GM12801 (cell line): ENCODE data around the gene PFAS.

Experiments
- CTCF ChIP-seq: IDR thresholded peaks from one replicate; pipeline ENCODE4 v1.5.1; 2011; ENCODE audit warnings: control low read depth; ENCODE audit not compliant: insufficient read length; ENCODE audit errors: extremely low read depth

Gene PFAS, protein sequence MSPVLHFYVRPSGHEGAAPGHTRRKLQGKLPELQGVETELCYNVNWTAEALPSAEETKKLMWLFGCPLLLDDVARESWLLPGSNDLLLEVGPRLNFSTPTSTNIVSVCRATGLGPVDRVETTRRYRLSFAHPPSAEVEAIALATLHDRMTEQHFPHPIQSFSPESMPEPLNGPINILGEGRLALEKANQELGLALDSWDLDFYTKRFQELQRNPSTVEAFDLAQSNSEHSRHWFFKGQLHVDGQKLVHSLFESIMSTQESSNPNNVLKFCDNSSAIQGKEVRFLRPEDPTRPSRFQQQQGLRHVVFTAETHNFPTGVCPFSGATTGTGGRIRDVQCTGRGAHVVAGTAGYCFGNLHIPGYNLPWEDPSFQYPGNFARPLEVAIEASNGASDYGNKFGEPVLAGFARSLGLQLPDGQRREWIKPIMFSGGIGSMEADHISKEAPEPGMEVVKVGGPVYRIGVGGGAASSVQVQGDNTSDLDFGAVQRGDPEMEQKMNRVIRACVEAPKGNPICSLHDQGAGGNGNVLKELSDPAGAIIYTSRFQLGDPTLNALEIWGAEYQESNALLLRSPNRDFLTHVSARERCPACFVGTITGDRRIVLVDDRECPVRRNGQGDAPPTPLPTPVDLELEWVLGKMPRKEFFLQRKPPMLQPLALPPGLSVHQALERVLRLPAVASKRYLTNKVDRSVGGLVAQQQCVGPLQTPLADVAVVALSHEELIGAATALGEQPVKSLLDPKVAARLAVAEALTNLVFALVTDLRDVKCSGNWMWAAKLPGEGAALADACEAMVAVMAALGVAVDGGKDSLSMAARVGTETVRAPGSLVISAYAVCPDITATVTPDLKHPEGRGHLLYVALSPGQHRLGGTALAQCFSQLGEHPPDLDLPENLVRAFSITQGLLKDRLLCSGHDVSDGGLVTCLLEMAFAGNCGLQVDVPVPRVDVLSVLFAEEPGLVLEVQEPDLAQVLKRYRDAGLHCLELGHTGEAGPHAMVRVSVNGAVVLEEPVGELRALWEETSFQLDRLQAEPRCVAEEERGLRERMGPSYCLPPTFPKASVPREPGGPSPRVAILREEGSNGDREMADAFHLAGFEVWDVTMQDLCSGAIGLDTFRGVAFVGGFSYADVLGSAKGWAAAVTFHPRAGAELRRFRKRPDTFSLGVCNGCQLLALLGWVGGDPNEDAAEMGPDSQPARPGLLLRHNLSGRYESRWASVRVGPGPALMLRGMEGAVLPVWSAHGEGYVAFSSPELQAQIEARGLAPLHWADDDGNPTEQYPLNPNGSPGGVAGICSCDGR (N-terminal part only)

DNA sequence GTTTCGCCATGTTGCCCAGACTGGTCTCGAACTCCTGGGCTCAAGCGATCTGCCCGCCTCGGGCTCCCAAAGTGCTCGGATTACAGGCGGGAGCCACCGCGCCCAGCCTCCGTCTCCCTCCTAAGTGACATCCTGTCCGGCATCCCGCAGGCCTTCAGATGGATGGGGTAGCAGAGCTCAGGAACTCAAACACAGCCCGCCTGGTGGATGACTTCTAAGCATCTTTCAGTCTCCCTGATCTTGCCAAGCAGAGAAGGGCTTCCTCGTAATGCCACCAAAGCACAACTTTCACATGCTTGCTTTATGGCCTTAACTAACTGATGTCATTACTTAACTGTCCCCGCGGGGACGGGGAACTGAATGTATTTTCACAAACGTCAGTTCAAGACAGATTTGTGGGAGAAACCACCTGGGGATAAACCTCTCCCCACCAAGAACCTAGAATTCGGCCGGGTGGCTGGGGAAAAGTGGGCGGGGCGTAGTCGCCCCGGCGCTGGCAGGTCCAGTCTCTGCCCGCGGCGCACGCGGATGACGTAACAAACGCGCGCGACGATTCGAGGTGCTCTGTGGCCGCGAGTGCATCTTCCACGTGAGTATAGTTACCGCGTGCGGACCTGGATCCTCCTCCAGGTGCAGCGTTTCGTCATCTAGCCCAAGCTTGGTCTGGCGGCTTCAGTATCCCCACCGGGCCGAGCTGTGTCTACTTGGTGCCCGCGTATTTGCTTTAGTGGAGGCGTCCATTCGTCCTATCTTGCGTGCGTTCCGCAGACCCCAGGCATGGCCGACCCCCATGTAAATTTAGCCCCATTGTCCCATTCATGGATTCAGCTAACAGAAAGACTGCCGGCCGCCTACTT, at the start of gene PFAS:
Gene PFAS (plus strand): TSS at position 539 of the 857 bp plus-strand sequence. CDS start 4,649 bp downstream, outside the sequence.
- no peak for TF ChIP-seq CTCF

- no peak for TF ChIP-seq CTCF
Observed at GRCh38 chr17:8204761-8205555, 44.1 kb upstream of the PFAS start.

DNA sequence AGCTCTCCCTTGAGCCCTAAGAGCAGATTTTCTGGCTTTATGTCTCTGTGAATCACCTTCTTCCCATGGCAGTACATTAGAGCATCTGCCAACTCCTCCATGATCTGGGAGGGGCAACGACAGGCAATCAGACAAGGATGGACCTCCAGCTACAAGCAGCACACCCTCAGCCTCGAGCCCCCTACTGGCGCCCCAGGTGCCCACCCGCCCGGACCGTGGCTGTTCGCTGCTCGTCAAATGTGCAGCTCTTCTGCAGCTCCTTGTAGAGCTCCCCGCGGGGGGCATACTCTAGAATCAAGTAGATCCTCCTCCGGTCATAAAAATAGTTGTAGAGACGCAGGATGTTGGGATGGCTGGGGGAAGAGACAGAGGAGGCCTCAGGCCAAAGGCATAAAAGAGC, 42.6 kb upstream of the PFAS start:
- TF ChIP-seq CTCF, result no peak

DNA sequence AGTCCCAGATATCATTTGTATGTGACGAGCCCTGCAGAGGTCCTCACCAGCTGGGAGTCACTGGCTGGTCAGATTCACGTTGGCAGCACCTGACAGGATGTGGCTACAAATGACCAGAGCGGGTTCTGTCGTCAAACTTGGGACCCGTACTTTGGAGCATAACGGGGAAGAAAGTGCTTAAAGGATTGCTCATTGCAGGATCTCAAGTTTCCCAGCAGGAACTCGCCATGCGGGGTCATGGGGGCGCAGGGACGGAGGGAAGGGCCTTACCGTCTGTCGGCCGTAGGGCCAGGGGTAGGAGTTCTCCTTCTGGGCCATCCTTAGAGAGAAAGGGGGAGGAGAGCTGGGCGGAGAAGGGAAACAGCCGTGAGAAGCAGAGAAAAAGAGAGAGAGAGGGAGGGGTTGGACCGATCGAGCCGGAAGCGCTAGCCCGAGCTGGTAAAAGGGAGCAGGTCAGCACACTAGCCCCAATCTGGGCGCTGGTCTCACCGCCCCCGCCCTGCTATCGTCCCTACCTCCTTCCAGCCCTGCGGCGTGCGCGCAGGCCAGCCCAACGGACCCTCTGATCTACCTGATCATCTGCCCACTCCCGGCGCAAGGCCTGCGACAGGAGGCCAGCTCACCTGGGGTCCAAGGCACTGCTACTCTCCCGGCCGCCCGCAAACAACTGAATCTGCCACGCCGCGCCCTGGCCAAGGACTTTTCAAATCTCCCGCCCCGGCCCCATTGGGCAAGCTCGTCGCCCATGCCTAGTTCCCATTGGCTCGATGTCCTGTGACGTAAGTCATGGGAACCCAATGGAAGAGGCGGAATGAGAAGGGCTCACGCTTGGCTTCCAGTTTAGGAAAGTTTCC, 39.0 kb upstream of the PFAS start, which contains the start of gene AURKB:
Gene AURKB (minus strand): TSS at position 669 of the 854 bp plus-strand sequence. CDS start 351 bp downstream, at position 318.
- TF ChIP-seq CTCF, result no peak

- no peak for TF ChIP-seq CTCF
Observed at GRCh38 chr17:8210761-8211458, 38.2 kb upstream of the PFAS start.
